NCI-H1092 treated with DMSO at 0.1 percent for 48 hours (cell line): ENCODE measurements around the gene ANKFN1.

Experiments used
- DNase-seq: peaks from one replicate; lab custom pipeline; 2025; lab: John Stamatoyannopoulos, UW

The ANKFN1 gene

GRCh38 chr17:56499799-56500388 lies 346.6 kb downstream of the ANKFN1 start:
- no peak for DNase-seq

GRCh38 chr17:56502120-56502654 lies 348.9 kb downstream of the ANKFN1 start:
- DNase-seq: no peak

GRCh38 chr17:56505154-56505756 lies 352.0 kb downstream of the ANKFN1 start:
- no peak for DNase-seq

GRCh38 chr17:56506349-56506748 lies 353.1 kb downstream of the ANKFN1 start:
- no peak for DNase-seq

GRCh38 chr17:56510554-56511342 lies 357.5 kb downstream of the ANKFN1 start:
- DNase-seq: no peak

GRCh38 chr17:56514264-56514663 lies 361.0 kb downstream of the ANKFN1 start:
- DNase-seq: no peak

GRCh38 chr17:56514899-56515298 lies 361.6 kb downstream of the ANKFN1 start:
- no peak for DNase-seq

GRCh38 chr17:56521414-56522141 lies 368.3 kb downstream of the ANKFN1 start:
- DNase-seq: no peak

GRCh38 chr17:56523042-56523441 lies 369.8 kb downstream of the ANKFN1 start:
- DNase-seq: no peak

- DNase-seq: no peak
These were observed 375.4 kb downstream of the ANKFN1 start for GRCh38 chr17:56528696-56529095.

GRCh38 chr17:56532926-56533325 lies 379.7 kb downstream of the ANKFN1 start:
- DNase-seq: no peak

- no peak for DNase-seq
These were observed 383.5 kb downstream of the ANKFN1 start for GRCh38 chr17:56536766-56537165.

GRCh38 chr17:56540836-56541235 lies 387.6 kb downstream of the ANKFN1 start:
- DNase-seq: no peak

GRCh38 chr17:56543280-56543679 lies 390.0 kb downstream of the ANKFN1 start:
- DNase-seq: no peak

- DNase-seq: no peak
These were observed 391.8 kb downstream of the ANKFN1 start for GRCh38 chr17:56545106-56545505.

GRCh38 chr17:56545930-56546329 lies 392.7 kb downstream of the ANKFN1 start:
- no peak for DNase-seq

- DNase-seq: no peak
These were observed 395.4 kb downstream of the ANKFN1 start for GRCh38 chr17:56548661-56549060.

GRCh38 chr17:56549501-56549900 lies 396.2 kb downstream of the ANKFN1 start:
- DNase-seq: no peak

GRCh38 chr17:56557682-56558081 lies 404.4 kb downstream of the ANKFN1 start:
- DNase-seq: no peak

- DNase-seq: no peak
These were observed 404.8 kb downstream of the ANKFN1 start for GRCh38 chr17:56558088-56558487.
